GM23338 (cell line): ENCODE results near the gene CDH4. TPM values are rescaled to one million over a fixed set of nuclear protein-coding genes. Genes with fewer than 3 reads are reported as not detected.

Experiments used
- ATAC-seq: fragments of 200-7000 bp; cut with Tn5 transposase; 3 replicates; pipeline ENCODE4 v1.9.1; 2020
- DNase-seq: peaks from one replicate; pipeline ENCODE4 v3.0.0-alpha.2; 2015; ENCODE audit warnings: low spot score
- H2AFZ ChIP-seq: fragments of 200-600 bp; sonication (generic); 2 replicates; pipeline ENCODE4 v1.8.0; 2016; ENCODE audit warnings: antibody characterized with exemption, mild to moderate bottlenecking, moderate library complexity
- H3F3A ChIP-seq: fragments of 200-600 bp; sonication (generic); replicated peaks from 2 replicates; pipeline ENCODE4 v1.8.0; 2017; ENCODE audit warnings: antibody characterized with exemption, mixed run types, low read depth
- H3K27ac ChIP-seq: fragments of 200-600 bp; sonication (generic); 2 replicates; pipeline ENCODE4 v1.6.1; 2016; ENCODE audit warnings: low read depth
- H3K27me3 ChIP-seq: fragments of 200-600 bp; sonication (generic); 2 replicates; pipeline ENCODE4 v1.8.0; 2016; ENCODE audit warnings: mild to moderate bottlenecking, mixed run types, moderate library complexity; ENCODE audit not compliant: insufficient read depth
- H3K36me3 ChIP-seq: fragments of 200-600 bp; sonication (generic); 2 replicates; pipeline ENCODE4 v1.8.0; 2016; ENCODE audit warnings: mild to moderate bottlenecking; ENCODE audit not compliant: insufficient read depth
- H3K4me1 ChIP-seq: fragments of 200-600 bp; sonication (generic); 2 replicates; pipeline ENCODE4 v1.8.0; 2016; ENCODE audit warnings: mild to moderate bottlenecking, moderate library complexity; ENCODE audit not compliant: insufficient read depth
- H3K4me2 ChIP-seq: fragments of 200-600 bp; sonication (generic); 2 replicates; pipeline ENCODE4 v1.7.1; 2017; ENCODE audit warnings: mixed run types
- H3K4me3 ChIP-seq: fragments of 200-600 bp; sonication (generic); 2 replicates; pipeline ENCODE4 v1.6.1; 2016; ENCODE audit warnings: mixed run types
- H3K79me2 ChIP-seq: fragments of 200-600 bp; sonication (generic); replicated peaks from 2 replicates; pipeline ENCODE4 v1.8.0; 2017; ENCODE audit warnings: mild to moderate bottlenecking; ENCODE audit not compliant: insufficient read depth
- H3K9me2 ChIP-seq: fragments of 200-600 bp; sonication (generic); 2 replicates; pipeline ENCODE4 v1.8.0; 2017; ENCODE audit not compliant: insufficient read depth
- H4K20me1 ChIP-seq: fragments of 200-600 bp; sonication (generic); replicated peaks from 2 replicates; pipeline ENCODE4 v1.8.0; 2017; ENCODE audit warnings: mild to moderate bottlenecking; ENCODE audit not compliant: insufficient read depth
- H3K27ac Mint-ChIP-seq: 2 replicates; pipeline ENCODE4 v1.8.0; 2020; ENCODE audit warnings: inconsistent platforms, mild to moderate bottlenecking, moderate library complexity, mixed read lengths
- H3K27me3 Mint-ChIP-seq: 3 replicates; pipeline ENCODE4 v1.8.0; 2022; ENCODE audit warnings: low read depth, mild to moderate bottlenecking, moderate library complexity, mixed read lengths, inconsistent platforms; ENCODE audit not compliant: insufficient read depth, poor library complexity
- H3K36me3 Mint-ChIP-seq: 3 replicates; pipeline ENCODE4 v1.8.0; 2021; ENCODE audit warnings: low read depth, mild to moderate bottlenecking, inconsistent platforms, moderate library complexity, mixed read lengths
- H3K4me1 Mint-ChIP-seq: 3 replicates; pipeline ENCODE4 v1.8.0; 2020; ENCODE audit warnings: mild to moderate bottlenecking, inconsistent platforms, mixed read lengths
- H3K4me3 Mint-ChIP-seq: 3 replicates; pipeline ENCODE4 v1.8.0; 2021; ENCODE audit warnings: moderate library complexity, mild to moderate bottlenecking, inconsistent platforms, mixed read lengths
- H3K9me3 Mint-ChIP-seq: 3 replicates; pipeline ENCODE4 v1.8.0; 2020; ENCODE audit warnings: moderate library complexity, mild to moderate bottlenecking, inconsistent platforms, mixed read lengths
- CTCF ChIP-seq, 2 experiments: fragments of 200-600 bp in 1 of 2; sonication (generic) in 1 of 2; conservative IDR thresholded peaks; 2 replicates each; pipeline versions ENCODE4 v1.5.1 to v1.6.1; 2016 to 2017; ENCODE audit warnings: antibody characterized with exemption in 2 of 2, low read depth in 2 of 2, mild to moderate bottlenecking in 2 of 2, moderate library complexity in 1 of 2
- ETS1 ChIP-seq: IDR thresholded peaks from 2 replicates; pipeline ENCODE4 v1.6.1; 2016; ENCODE audit warnings: antibody characterized with exemption
- EZH2phosphoT487 ChIP-seq: fragments of 200-600 bp; sonication (generic); IDR thresholded peaks from one replicate; pipeline ENCODE4 v1.8.1; 2018; ENCODE audit warnings: antibody characterized with exemption; ENCODE audit not compliant: unreplicated experiment
- POLR2AphosphoS5 ChIP-seq: IDR thresholded peaks from 2 replicates; pipeline ENCODE4 v1.6.1; 2016; ENCODE audit warnings: antibody characterized with exemption, low read depth
- STAT1 ChIP-seq: IDR thresholded peaks from one replicate; pipeline ENCODE4 v1.6.1; 2016; ENCODE audit warnings: antibody characterized with exemption; ENCODE audit not compliant: unreplicated experiment
- ZNF331 ChIP-seq: fragments of 250-450 bp; sonication (Bioruptor Pico); IDR thresholded peaks from 2 replicates; pipeline ENCODE4 v1.5.0; 2020; ENCODE audit warnings: low read depth, mild to moderate bottlenecking, moderate library complexity
- polyA plus RNA-seq: library from polyadenylated mRNA; unstranded; fragments of >200 nt; fragmentation: Nextera tagmentation; extraction: Ambion mirVana; gene quantifications from 2 replicates; pipeline ENCODE4 v1.2.1, GENCODE V29; 2016
- total RNA-seq: library from RNA; depleted of rRNA; stranded (reverse); fragments of >200 nt; shearing (Covaris generic); gene quantifications from 2 replicates; pipeline ENCODE4 v1.2.3, GENCODE V29; 2014

Gene CDH4
- total and polyA plus RNA-seq, 2 experiments from 2014 or later: 1.2 to 4.2 TPM

- Histone ChIP-seq H3K9me2 (no peaks in the 10 kb centered on the region), H3K4me3 (no peak overlapping the region), H3K36me3 (no peaks in the 10 kb centered on the region), H3K4me2 (no peak overlapping the region), H2AFZ (no peak overlapping the region), H3F3A (no peaks in the 10 kb centered on the region), H3K27me3 (no peaks in the 10 kb centered on the region), H3K27ac (no peak overlapping the region), H3K79me2 (no peaks in the 10 kb centered on the region), H3K4me1 (no peaks in the 10 kb centered on the region), H4K20me1 (no peaks in the 10 kb centered on the region)
- Mint-ChIP-seq H3K27ac (no peak overlapping the region), H3K9me3 (peaks cover 14% of the 10 kb centered on the region; the same call in 2 of the 3 replicates), H3K4me1 (no peaks in the 10 kb centered on the region), H3K36me3 (no peaks in the 10 kb centered on the region; the same call in 2 of the 3 replicates), H3K27me3 (peaks cover 4% of the 10 kb centered on the region), H3K4me3 (no peak overlapping the region)
- DNase-seq: peak; percentile 41
- peak in 1 of 2 experiments; percentile 49; a peak in 2 of 4 replicates for TF ChIP-seq CTCF (conservative IDR thresholded peaks at IDR 0.05; ENCODE audit: low read depth in 2 of 2)
- no peak for TF ChIP-seq STAT1
- peak; percentile 67 for ATAC-seq
These were observed 623.3 kb downstream of the CDH4 start for GRCh38 chr20:61875221-61875885.

GRCh38 chr20:61875996-61876395 lies 623.9 kb downstream of the CDH4 start:
- Histone ChIP-seq H3K27me3 (no peaks in the 10 kb centered on the region), H3K4me1 (no peaks in the 10 kb centered on the region), H3K9me2 (no peaks in the 10 kb centered on the region), H3K79me2 (no peaks in the 10 kb centered on the region), H3K4me2 (no peak overlapping the region), H3K4me3 (no peak overlapping the region), H3K36me3 (no peaks in the 10 kb centered on the region), H2AFZ (no peak overlapping the region), H4K20me1 (no peaks in the 10 kb centered on the region), H3K27ac (no peak overlapping the region), H3F3A (no peaks in the 10 kb centered on the region)
- Mint-ChIP-seq H3K4me3 (no peak overlapping the region), H3K27me3 (peaks cover 4% of the 10 kb centered on the region), H3K9me3 (peaks cover 8% of the 10 kb centered on the region; the same call in 2 of the 3 replicates), H3K36me3 (no peaks in the 10 kb centered on the region), H3K27ac (no peak overlapping the region), H3K4me1 (no peaks in the 10 kb centered on the region)
- DNase-seq (no peak), ATAC-seq (no peak)
- TF ChIP-seq POLR2AphosphoS5 (no peak), EZH2phosphoT487 (no peak), ZNF331 (CRISPR knock-in tag) (no peak), ETS1 (no peak), CTCF (conservative IDR thresholded peaks at IDR 0.05; ENCODE audit: low read depth in 2 of 2) (no peak)
